Fibroblast of skin of left biceps (primary cell): Measurements from ENCODE around the gene NFS1.
"Not testable (repeated sequence)": the region's sequence is repeated elsewhere in the genome, so short reads cannot be mapped to it uniquely, and the experiment has no call there.

ENCODE experiments used
- DNase-seq, 2 experiments: peaks; one replicate each; pipeline ENCODE4 v3.0.0-alpha.2; 2013; ENCODE audit warnings: low read depth in 2 of 2

The NFS1 gene

GRCh38 chr20:35729836-35730582, 30.9 kb upstream of the NFS1 start:
- no peak for DNase-seq

DNA sequence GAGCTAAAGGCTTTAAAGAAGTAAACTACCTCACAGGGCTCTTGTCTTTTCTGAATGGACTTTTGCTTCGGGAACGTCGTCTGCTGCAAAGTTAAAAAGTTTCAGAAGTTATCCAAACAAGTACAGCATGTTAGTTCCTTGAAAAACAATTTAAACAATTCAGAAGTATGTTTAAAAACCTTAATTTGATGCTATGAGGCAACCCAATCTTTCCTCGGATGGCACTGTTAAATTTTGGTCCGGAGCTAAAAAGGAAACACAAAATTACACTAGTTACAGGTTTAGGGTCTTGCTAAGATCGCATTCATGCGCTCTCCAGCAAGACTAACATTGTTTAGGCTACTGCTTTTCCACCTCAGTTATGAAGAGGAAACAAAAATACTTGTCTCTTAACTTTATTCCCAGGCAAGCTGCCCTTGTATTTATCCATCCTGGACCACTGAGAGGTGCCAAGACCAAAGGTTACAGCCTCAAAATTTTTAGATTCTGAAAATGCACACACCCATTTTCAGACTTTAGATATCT, 30.2 kb upstream of the NFS1 start:
- no peak for DNase-seq

DNA sequence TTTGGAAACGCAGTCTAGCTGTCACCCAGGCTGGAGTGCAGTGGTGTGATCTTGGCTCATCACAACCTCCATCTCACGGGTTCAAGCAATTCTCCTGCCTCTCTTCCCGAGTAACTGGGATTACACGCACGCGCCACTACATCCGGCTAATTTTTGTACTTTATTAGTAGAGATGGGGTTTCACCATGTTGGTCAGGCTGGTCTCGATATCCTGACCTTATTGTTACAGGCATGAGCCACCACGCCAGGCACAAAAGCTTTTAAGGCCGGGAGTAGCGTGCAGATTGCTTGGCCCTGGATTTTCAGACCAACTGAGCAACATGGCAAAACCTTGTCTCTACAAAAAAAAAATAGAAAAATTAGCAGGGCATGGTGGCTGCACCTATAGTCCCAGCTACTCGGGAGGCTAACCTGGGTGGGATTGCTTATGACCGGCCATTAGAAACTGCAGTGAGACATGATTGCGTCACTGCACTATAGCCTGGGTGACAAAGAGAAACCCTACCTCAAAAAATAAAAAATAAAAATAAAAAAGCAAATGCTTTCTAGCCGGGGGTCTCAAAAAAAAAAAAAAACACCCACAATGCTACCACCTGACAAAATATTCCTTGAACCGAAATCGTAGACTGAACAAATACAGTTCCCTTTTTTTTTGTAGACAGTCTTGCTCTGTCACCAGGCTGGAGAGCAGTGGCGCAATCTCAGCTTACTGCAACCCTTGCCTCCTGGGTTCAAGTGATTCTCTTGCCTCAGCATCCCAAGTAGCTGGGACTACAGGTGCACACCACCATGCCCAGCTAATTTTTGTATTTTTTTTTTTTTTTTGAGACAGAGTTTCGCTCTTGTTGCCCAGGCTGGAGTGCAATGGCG, 27.9 kb upstream of the NFS1 start:
- DNase-seq: no peak

DNA sequence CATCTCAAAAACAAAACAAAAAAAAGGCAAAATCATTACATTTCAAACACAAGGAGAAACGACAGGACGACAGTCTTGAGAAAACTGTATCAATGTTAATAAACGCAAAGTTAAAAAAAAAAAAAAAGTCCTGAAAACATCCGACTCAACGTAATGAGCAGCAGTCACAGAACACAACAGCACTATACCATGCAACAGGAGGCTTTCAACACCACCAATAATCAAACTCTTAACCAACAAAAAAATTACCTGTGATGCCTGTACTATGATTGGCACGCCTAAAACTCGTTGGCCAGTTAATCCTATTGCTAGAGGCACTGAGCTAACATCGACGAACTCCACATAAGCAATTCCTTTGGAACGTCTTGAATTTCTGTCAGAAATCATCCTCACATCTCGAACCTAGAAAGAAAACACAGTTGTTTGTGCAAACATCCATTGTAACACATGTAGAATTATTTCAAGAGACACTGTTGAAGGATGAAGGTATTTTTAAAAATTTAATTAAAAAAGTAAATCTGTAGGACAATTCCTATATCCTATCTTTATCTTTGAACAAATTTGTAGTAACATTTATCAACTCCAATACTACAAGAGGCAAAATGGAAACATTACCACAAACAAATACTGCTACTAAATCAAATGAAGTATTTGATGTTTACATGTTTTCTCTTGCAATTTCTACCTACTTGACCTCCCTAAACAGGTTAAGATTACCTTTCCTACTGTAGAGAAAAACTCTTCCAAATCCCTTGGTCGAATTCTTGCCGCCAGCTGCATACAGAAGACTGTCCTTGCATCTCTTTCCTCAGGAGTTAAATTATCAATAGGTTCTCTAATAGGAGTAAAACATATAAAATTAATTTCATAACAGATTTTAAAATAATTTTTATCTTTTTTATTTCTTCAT, 25.4 kb upstream of the NFS1 start:
- no peak for DNase-seq

DNA sequence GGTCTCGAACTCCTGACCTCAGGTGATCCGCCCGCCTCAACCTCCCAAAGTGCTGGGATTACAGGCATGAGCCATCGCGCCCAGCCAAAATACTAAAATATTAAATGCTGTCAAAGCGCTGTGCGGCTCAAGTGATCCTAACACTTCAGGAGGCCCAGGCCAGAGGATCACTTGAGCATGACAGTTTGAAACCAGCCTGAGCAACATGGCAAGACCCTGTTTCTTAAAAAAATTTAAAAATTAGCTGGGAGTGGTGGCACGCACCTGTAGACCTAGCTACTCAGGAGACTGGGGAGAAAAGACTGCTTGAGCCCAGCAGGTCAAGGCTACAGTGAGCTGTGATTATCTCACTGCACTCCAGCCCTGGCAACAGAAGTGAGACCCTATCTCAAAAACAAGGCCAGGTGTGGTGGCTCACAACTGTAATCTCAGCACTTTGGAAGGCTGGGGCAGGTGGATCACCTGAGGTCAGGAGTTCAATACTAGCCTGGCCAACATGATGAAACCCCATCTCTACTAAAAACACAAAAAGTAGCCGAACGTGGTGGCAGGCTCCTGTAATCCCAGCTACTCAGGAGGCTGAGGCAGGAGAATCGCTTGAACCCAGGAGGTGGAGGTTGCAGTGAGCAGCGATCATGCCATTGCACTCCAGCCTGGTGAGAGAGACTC, 24.6 kb upstream of the NFS1 start:
- not testable (repeated sequence) for DNase-seq

DNA sequence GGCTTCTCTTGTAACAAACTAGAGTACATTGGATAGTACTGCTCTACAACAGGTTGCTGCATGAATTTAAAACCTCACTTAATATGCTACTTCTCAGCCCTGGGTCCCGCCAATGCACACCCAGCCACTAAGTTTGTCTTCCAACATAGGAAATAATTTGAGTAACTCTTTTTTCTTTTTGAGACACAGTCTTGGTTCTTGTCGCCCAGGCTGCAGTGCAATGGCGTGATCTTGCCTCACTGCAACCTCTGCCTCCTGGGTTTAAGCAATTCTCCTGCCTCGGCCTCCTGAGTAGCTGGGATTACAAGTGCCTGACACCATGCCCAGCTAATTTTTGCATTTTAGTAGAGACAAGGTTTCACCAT, 24.1 kb upstream of the NFS1 start:
- not testable (repeated sequence) for DNase-seq

- DNase-seq: no peak
Observed at GRCh38 chr20:35721621-35722020, 22.5 kb upstream of the NFS1 start.

GRCh38 chr20:35721219-35721618, 22.1 kb upstream of the NFS1 start:
- DNase-seq: no peak

- no peak for DNase-seq
Observed at GRCh38 chr20:35720165-35721123, 21.3 kb upstream of the NFS1 start.

DNA sequence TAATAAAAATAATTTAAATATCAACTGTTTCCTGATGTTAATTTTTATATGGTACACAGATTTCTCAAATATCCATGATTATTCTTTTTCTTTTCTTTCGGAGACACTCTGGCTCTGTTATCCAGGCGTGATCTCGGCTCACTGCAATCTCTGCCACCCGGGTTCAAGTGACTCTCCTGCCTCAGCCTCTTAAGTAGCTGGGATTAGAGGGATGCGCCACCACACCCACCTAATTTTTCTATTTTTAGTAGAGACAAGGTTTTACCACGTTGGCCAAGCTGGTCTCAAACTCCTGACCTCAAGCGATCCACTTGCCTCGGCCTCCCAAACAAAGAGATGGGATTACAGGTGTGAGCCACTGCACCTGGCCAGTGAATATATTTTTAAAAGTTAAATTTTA, 20.6 kb upstream of the NFS1 start:
- DNase-seq: no peak

DNA sequence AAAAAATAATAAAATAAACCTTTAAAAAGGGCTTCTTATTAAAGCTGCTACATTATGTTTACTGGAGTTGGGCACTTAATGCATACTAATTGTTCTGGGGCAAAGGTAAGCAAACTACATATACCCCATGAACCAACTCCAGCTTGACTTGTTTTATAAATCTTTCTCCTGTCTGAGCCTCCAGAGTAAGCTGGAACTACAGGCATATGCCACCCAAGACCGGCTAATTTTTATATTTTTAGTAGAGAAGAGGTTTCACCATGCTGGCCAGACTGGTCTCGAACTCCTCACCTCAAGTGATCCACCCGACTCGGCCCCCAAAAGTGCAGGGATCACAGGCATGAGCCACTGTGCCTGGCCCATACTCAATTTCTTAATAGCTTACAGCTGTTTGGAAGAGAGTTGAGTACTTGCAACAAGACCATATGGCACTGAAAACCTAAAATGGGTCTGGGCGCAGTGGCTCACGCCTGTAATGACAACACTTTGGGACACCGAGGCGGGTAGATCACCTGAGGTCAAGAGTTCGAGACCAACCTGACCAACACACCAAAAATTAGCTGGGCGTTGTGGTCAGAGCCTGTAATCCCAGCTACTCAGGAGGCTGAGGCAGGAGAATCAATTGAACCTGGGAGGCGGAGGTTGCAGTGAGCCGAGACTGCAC, 20.0 kb upstream of the NFS1 start:
- DNase-seq: no peak

GRCh38 chr20:35718321-35718720, 19.2 kb upstream of the NFS1 start:
- DNase-seq: not testable (repeated sequence)

DNA sequence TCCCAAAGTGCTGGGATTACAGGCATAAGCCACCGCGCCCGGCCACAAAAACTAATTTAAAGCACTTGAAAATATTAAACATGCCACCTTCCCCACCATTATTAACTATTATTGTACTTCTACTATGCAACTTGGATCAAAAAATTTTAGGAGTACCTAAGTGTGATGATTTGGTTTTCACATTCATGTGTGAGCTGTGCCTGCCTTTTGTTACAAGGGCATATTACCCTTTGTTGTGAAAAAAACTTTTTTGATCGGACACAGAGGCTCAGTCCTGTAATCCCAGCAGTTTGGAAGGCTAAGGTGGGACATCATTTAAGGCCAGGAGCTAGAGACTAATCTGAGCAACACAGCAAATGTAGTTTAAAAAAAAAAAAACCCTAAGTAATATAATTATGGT, 17.2 kb upstream of the NFS1 start:
- no peak for DNase-seq

GRCh38 chr20:35715652-35716051, 16.5 kb upstream of the NFS1 start:
- no peak for DNase-seq

DNA sequence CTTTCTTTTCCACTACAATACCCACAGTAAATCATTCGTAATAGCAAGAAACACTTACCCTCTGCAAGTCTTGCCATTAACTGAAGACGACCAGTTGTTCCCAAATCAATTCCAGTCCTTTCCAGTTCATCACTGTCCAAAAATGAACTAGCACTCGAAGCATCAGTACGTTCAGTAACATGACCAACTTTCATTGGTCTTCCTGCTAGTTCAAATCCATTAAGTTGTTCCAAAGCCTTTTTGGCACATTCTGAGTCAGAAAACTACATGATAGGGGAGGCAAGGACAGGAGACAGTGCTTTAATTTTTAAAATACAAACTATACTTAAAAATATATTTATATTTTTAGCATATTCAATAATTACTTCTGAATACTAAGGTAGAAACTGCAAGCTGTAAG, 15.0 kb upstream of the NFS1 start:
- DNase-seq: no peak

GRCh38 chr20:35713120-35713519, 14.0 kb upstream of the NFS1 start:
- DNase-seq: not testable (repeated sequence)

GRCh38 chr20:35711588-35712209, 12.5 kb upstream of the NFS1 start:
- no peak for DNase-seq

GRCh38 chr20:35710884-35711587, 11.9 kb upstream of the NFS1 start:
- no peak for DNase-seq
